Tibial nerve (tissue), 4 donors: ENCODE results near the gene OGFOD1. TPM values are rescaled to one million over a fixed set of nuclear protein-coding genes. Genes with fewer than 3 reads are reported as not detected.
A peak's percentile ranks its signal among the peaks of the same experiment; 100 is the strongest.

Experiments
- DNase-seq, 2 donors: peaks; one replicate each; pipeline ENCODE4 v3.0.0-alpha.2; 2019; ENCODE audit warnings: low spot score in 2 of 2
- H3K27ac ChIP-seq, 4 donors: fragments of 200-600 bp; sonication (generic) in 3 of 4; one replicate each; pipeline ENCODE4 v1.5.1; 2017 to 2019; ENCODE audit warnings: mild to moderate bottlenecking in 1 of 4
- H3K27me3 ChIP-seq, 2 donors: fragments of 200-600 bp; sonication (generic) in 1 of 2; one replicate each; pipeline versions ENCODE4 v1.5.1 to v1.6.0; 2017 to 2019
- H3K36me3 ChIP-seq, 3 donors: fragments of 200-600 bp; sonication (generic); one replicate each; pipeline ENCODE4 v1.5.1; 2018 to 2019
- H3K4me1 ChIP-seq, 4 donors: fragments of 200-600 bp; sonication (generic) in 3 of 4; one replicate each; pipeline ENCODE4 v1.5.1; 2017 to 2019
- H3K4me3 ChIP-seq, 4 donors: fragments of 200-600 bp; sonication (generic) in 3 of 4; one replicate each; pipeline ENCODE4 v1.5.1; 2017 to 2019; ENCODE audit warnings: mild to moderate bottlenecking in 1 of 4, moderate library complexity in 1 of 4
- H3K9me3 ChIP-seq, 4 donors: fragments of 200-600 bp; sonication (generic) in 3 of 4; one replicate each; pipeline ENCODE4 v1.5.1; 2017 to 2019
- CTCF ChIP-seq, 5 experiments: fragments of 200-600 bp in 3 of 5; fragments of 450-650 bp in 2 of 5; sonication (generic) in 3 of 5; IDR thresholded peaks; one replicate each; pipeline ENCODE4 v1.5.1; 2016 to 2019; ENCODE audit warnings: antibody characterized with exemption in 5 of 5, mild to moderate bottlenecking in 3 of 5, moderate library complexity in 2 of 5
- EP300 ChIP-seq, 2 donors: sonication (generic); formaldehyde crosslinking; IDR thresholded peaks; one replicate each; pipeline ENCODE4 v1.6.1; 2017; ENCODE audit warnings: antibody characterized with exemption in 2 of 2, mild to moderate bottlenecking in 1 of 2
- POLR2A ChIP-seq, 2 donors: fragments of 450-650 bp; IDR thresholded peaks; one replicate each; pipeline ENCODE4 v1.6.1; 2017; ENCODE audit warnings: antibody characterized with exemption in 2 of 2, mild to moderate bottlenecking in 2 of 2, moderate library complexity in 2 of 2
- WGBS, 2 donors: methylation state at CpG; one replicate each; pipeline ENCODE4 v1.1.5; 2018; 5-methylcytosine and 5-hydroxymethylcytosine counted together
- total RNA-seq, 4 donors: library from RNA; depleted of rRNA; stranded (reverse); fragments of >200 nt; gene quantifications; one replicate each; pipeline ENCODE4 v1.1.0, GENCODE V29; 2016

The OGFOD1 gene
- total RNA-seq, 4 donors from 2014 or later = 28.8 to 39.6 (median 35.6) TPM

GRCh38 chr16:56469748-56470147 is 18.4 kb downstream of the OGFOD1 start:
- Histone ChIP-seq H3K27me3 (no peaks in the 10 kb centered on the region), H3K9me3 (no peaks in the 10 kb centered on the region), H3K4me3 (no peak overlapping the region), H3K4me1 (no peaks in the 10 kb centered on the region), H3K36me3 (peaks cover 8 to 98% (median 15%) of the 10 kb centered on the region in 3 donors), H3K27ac (no peak overlapping the region)
- no peak for TF ChIP-seq EP300 (IDR thresholded peaks at IDR 0.05)
- TF ChIP-seq POLR2A (IDR thresholded peaks at IDR 0.05) = no peak
- TF ChIP-seq CTCF (IDR thresholded peaks at IDR 0.05) = no peak
- DNase-seq = no peak
- WGBS, 2 donors = 91 to 99% methylated on average over 7 of the region's 7 CpGs

- no peak for TF ChIP-seq EP300 (IDR thresholded peaks at IDR 0.05)
- TF ChIP-seq POLR2A (IDR thresholded peaks at IDR 0.05) = no peak
- no peak for TF ChIP-seq CTCF (IDR thresholded peaks at IDR 0.05)
- H3K27ac ChIP-seq = no peak overlapping the region
- H3K4me3 ChIP-seq = no peak overlapping the region
- H3K27me3 ChIP-seq = no peaks in the 10 kb centered on the region
- H3K9me3 ChIP-seq = no peaks in the 10 kb centered on the region
- no peaks in the 10 kb centered on the region for H3K4me1 ChIP-seq
- 92 to 98% methylated on average over 3 of the region's 3 CpGs for WGBS, 2 donors
- peaks cover 8 to 98% (median 15%) of the 10 kb centered on the region in 3 donors for H3K36me3 ChIP-seq
- DNase-seq = no peak
Measured at GRCh38 chr16:56470232-56470631, 18.9 kb downstream of the OGFOD1 start.

- no peak overlapping the region for H3K4me3 ChIP-seq
- H3K4me1 ChIP-seq = no peaks in the 10 kb centered on the region
- WGBS, 2 donors = 91 to 95% methylated on average over 1 of the region's 1 CpG
- H3K9me3 ChIP-seq = no peaks in the 10 kb centered on the region
- no peak for DNase-seq
- H3K27ac ChIP-seq = no peak overlapping the region
- no peaks in the 10 kb centered on the region for H3K27me3 ChIP-seq
- TF ChIP-seq EP300 (IDR thresholded peaks at IDR 0.05) = no peak
- TF ChIP-seq CTCF (IDR thresholded peaks at IDR 0.05) = no peak
- TF ChIP-seq POLR2A (IDR thresholded peaks at IDR 0.05) = no peak
- peaks cover 8 to 98% (median 15%) of the 10 kb centered on the region in 3 donors for H3K36me3 ChIP-seq
Measured at GRCh38 chr16:56470666-56471065, 19.3 kb downstream of the OGFOD1 start.

- Histone ChIP-seq H3K27ac (peak overlapping the region in 1 of 4 donors; percentile 68), H3K36me3 (peaks cover 0 to 97% (median 14%) of the 10 kb centered on the region in 3 donors), H3K9me3 (no peaks in the 10 kb centered on the region), H3K4me1 (peaks cover 0 to 11% (median 5%) of the 10 kb centered on the region in 4 donors), H3K27me3 (no peaks in the 10 kb centered on the region), H3K4me3 (no peak overlapping the region)
- 78% methylated on average over 2 of the region's 2 CpGs for whole genome bisulfite sequencing, 2 donors
- TF ChIP-seq CTCF (IDR thresholded peaks at IDR 0.05) = no peak
- no peak for TF ChIP-seq POLR2A (IDR thresholded peaks at IDR 0.05)
- no peak for TF ChIP-seq EP300 (IDR thresholded peaks at IDR 0.05)
- DNase-seq = no peak
Measured at GRCh38 chr16:56475201-56475600, 23.8 kb downstream of the OGFOD1 start.

- TF ChIP-seq EP300 (IDR thresholded peaks at IDR 0.05) (peak in 1 of 2 donors; percentile 25), CTCF (IDR thresholded peaks at IDR 0.05) (no peak), POLR2A (IDR thresholded peaks at IDR 0.05) (no peak)
- peaks cover 0 to 11% (median 5%) of the 10 kb centered on the region in 4 donors for H3K4me1 ChIP-seq
- H3K9me3 ChIP-seq = no peaks in the 10 kb centered on the region
- DNase-seq = no peak
- H3K36me3 ChIP-seq = peaks cover 0 to 92% (median under 1%) of the 10 kb centered on the region in 3 donors
- peak overlapping the region in 2 of 4 donors; percentile 16 to 68 for H3K27ac ChIP-seq
- H3K27me3 ChIP-seq = no peaks in the 10 kb centered on the region
- H3K4me3 ChIP-seq = no peak overlapping the region
- WGBS, 2 donors = 82 to 84% methylated on average over 2 of the region's 2 CpGs
Measured at GRCh38 chr16:56477096-56477878, 25.9 kb downstream of the OGFOD1 start.
